ENCODE measurements around the gene BDNF. TPM values are rescaled to one million over a fixed set of nuclear protein-coding genes. Genes with fewer than 3 reads are reported as not detected.

BDNF gene
- polyA plus RNA-seq, 1 experiment: 47.4 TPM

DNA sequence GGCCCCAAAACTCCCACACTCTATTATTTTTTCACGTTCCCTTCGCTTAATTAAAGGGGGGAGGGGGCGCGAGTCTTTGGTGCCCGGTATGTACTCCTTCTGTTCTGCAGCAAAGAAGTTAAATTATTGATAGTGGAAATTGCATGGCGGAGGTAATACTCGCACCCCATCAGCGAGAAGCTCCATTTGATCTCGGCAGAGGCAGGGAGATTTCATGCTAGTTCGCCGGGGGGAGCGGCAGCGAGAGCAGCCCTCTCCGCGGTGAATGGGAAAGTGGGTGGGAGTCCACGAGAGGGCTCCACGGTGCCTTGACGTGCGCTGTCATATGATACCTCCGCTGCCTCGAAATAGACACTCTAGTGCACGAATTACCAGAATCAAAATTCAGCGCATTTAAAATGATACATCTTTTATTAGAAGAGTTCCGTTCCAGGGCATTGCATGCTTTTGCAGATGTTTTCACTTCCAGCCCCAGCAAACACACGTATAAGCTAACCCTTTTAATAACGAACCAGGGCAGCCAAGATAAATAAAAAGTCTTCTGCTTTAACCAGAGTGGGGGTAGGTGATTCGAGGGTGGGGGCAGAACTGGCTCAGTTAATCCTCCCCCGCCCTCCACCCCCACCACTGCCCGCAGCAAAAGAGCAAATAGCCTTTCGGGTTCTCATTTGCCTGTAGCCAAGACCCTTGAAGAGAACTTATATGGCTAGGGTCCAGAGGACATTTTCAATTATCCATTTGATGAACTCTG lies 1.3 kb upstream of the BDNF start:
- no peaks in the 10 kb centered on the region for H3K27me3 ChIP-seq (ENCODE audit: control insufficient read depth, insufficient read depth, low read length)
- H3K4me3 ChIP-seq (ENCODE audit: low read depth, low read length): peak overlapping the region; percentile 96
- TF ChIP-seq, protein P1, sequence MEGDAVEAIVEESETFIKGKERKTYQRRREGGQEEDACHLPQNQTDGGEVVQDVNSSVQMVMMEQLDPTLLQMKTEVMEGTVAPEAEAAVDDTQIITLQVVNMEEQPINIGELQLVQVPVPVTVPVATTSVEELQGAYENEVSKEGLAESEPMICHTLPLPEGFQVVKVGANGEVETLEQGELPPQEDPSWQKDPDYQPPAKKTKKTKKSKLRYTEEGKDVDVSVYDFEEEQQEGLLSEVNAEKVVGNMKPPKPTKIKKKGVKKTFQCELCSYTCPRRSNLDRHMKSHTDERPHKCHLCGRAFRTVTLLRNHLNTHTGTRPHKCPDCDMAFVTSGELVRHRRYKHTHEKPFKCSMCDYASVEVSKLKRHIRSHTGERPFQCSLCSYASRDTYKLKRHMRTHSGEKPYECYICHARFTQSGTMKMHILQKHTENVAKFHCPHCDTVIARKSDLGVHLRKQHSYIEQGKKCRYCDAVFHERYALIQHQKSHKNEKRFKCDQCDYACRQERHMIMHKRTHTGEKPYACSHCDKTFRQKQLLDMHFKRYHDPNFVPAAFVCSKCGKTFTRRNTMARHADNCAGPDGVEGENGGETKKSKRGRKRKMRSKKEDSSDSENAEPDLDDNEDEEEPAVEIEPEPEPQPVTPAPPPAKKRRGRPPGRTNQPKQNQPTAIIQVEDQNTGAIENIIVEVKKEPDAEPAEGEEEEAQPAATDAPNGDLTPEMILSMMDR (IDR thresholded peaks at IDR 0.05; ENCODE audit: insufficient read depth, low read depth, low read length): peak; percentile 50
- no peak for DNase-seq (ENCODE audit: low read depth)
- ChIA-PET CTCF (interaction anchor here (0.7 to 7.1 kb wide), 12 partner anchors 8 to 1642 kb away, joined by 3 to 75 read pairs (median 4); no protein-coding TSS in a partner anchor), POLR2A (interaction anchor here (0.6 to 0.8 kb wide), 2 partner anchors 406 to 929 kb away, joined by 3 to 4 read pairs; partner anchors contain the start of genes KIF18A and METTL15)
- no peaks in the 10 kb centered on the region for H3K36me3 ChIP-seq (ENCODE audit: control insufficient read depth, insufficient read depth, low read length)

DNA sequence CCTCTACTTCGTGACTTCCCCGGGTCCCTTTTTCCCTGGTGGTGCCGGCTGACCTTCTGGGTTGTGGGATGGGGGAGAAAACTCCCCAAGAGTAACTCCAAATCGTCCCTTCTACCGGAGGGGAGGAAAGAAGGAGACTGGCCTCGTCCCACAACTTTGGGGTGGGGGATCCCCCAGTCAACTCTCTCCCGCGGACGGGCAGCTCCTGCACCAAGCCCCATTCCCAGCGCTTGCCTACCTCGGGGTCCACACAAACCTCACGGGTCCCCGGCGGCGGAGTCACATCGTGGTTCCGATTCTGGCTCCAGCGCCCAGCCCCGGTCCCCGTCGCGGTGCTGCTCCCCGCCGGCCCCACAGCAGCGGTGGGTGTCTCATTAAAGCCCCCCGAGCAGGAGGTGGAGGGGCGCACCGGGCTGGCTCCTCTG lies 317 bp downstream of the BDNF start:
- TF ChIP-seq, protein P1 (IDR thresholded peaks at IDR 0.05; ENCODE audit: insufficient read depth, low read depth, low read length): no peak
- ChIA-PET CTCF (interaction anchor here (0.7 to 7.1 kb wide), 14 partner anchors 10 to 1644 kb away, joined by 3 to 75 read pairs (median 4); no protein-coding TSS in a partner anchor), POLR2A (interaction anchor here (0.6 to 1.4 kb wide), 8 partner anchors 17 to 974 kb away, joined by 3 to 14 read pairs (median 4); no protein-coding TSS in a partner anchor)
- no peak for DNase-seq (ENCODE audit: low read depth)
- H3K4me3 ChIP-seq (ENCODE audit: low read depth, low read length): peak overlapping the region; percentile 96
- no peaks in the 10 kb centered on the region for H3K27me3 ChIP-seq (ENCODE audit: control insufficient read depth, insufficient read depth, low read length)
- H3K36me3 ChIP-seq (ENCODE audit: control insufficient read depth, insufficient read depth, low read length): no peaks in the 10 kb centered on the region

- Histone ChIP-seq H3K36me3 (ENCODE audit: control insufficient read depth, insufficient read depth, low read length) (no peaks in the 10 kb centered on the region), H3K27me3 (ENCODE audit: control insufficient read depth, insufficient read depth, low read length) (no peaks in the 10 kb centered on the region), H3K4me3 (ENCODE audit: low read depth, low read length) (peak overlapping the region; percentile 96)
- TF ChIP-seq, protein P1 (IDR thresholded peaks at IDR 0.05; ENCODE audit: insufficient read depth, low read depth, low read length): no peak
- DNase-seq (ENCODE audit: low read depth): no peak
- CTCF ChIA-PET: interaction anchor here (0.6 to 7.1 kb wide), 23 partner anchors 10 to 1637 kb away, joined by 3 to 75 read pairs (median 3); no protein-coding TSS in a partner anchor
- POLR2A ChIA-PET: interaction anchor here (0.6 to 1.4 kb wide), 9 partner anchors 18 to 1088 kb away, joined by 3 to 14 read pairs (median 4); partner anchors contain the start of gene KIF18A
These were observed 871 bp downstream of the BDNF start for GRCh38 chr11:27699242-27699925.

DNA sequence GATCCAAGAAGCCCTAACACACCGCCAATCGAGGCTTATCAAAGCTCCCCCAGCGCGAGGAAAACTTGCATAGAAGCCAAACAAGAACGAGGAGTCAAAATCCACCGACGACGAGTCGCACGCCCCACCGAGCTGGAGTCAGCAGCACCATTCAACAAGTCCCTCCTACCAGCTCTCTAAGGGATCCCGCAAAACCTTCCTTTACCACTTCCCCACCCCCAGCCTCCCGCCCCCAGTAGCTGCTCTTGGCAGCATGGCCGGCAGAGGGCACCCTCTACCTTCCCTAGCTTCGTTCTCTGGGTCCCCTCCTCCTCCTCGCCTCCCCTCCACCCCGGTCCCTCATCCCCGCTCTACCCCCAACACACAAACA lies 1.4 kb downstream of the BDNF start:
- Histone ChIP-seq H3K27me3 (ENCODE audit: control insufficient read depth, insufficient read depth, low read length) (no peaks in the 10 kb centered on the region), H3K36me3 (ENCODE audit: control insufficient read depth, insufficient read depth, low read length) (no peaks in the 10 kb centered on the region), H3K4me3 (ENCODE audit: low read depth, low read length) (peak overlapping the region; percentile 96)
- ChIA-PET CTCF (interaction anchor here (0.6 to 7.1 kb wide), 21 partner anchors 10 to 1637 kb away, joined by 3 to 75 read pairs (median 3); no protein-coding TSS in a partner anchor), POLR2A (interaction anchor here (0.6 to 1.2 kb wide), 5 partner anchors 227 to 1089 kb away, joined by 3 to 5 read pairs (median 3); partner anchors contain the start of gene KIF18A)
- peak; percentile 49 for DNase-seq (ENCODE audit: low read depth)
- TF ChIP-seq, protein P1 (IDR thresholded peaks at IDR 0.05; ENCODE audit: insufficient read depth, low read depth, low read length): peak; percentile 95
